Keratinocyte (primary cell): ENCODE measurements around the gene CENPP. TPM values are rescaled to one million over a fixed set of nuclear protein-coding genes. Genes with fewer than 3 reads are reported as not detected.

ENCODE experiments used
- DNase-seq: peaks from one replicate; pipeline ENCODE4 v3.0.0-alpha.2; 2011; ENCODE audit warnings: low read depth, missing footprints, low spot score
- FAIRE-seq: peaks from 2 replicates; lab custom pipeline; 2011; peaks lifted over from hg19 to GRCh38; lab: Jason Lieb, UNC
- H2AFZ ChIP-seq: 2 replicates; pipeline ENCODE4 v1.6.0; 2012; ENCODE audit warnings: low read length, control low read depth, inconsistent platforms; ENCODE audit not compliant: control insufficient read depth
- H3K27ac ChIP-seq: 2 replicates; pipeline ENCODE4 v1.5.1; 2011; ENCODE audit warnings: low read length; ENCODE audit not compliant: control insufficient read depth, insufficient read depth
- H3K27me3 ChIP-seq: 3 replicates; pipeline ENCODE4 v1.6.0; 2011; ENCODE audit warnings: low read length; ENCODE audit not compliant: control insufficient read depth, insufficient read depth; ENCODE audit errors: extremely low read depth
- H3K36me3 ChIP-seq, 2 experiments: 2 replicates in 1 of 2; 3 replicates in 1 of 2; pipeline ENCODE4 v1.5.1; 2011; ENCODE audit warnings: low read length in 2 of 2, mild to moderate bottlenecking in 1 of 2; ENCODE audit not compliant: control insufficient read depth in 2 of 2, insufficient read depth in 2 of 2; ENCODE audit errors: extremely low read depth in 1 of 2
- H3K4me1 ChIP-seq: 3 replicates; pipeline ENCODE4 v1.5.1; 2011; ENCODE audit warnings: low read length; ENCODE audit not compliant: control insufficient read depth, insufficient read depth; ENCODE audit errors: extremely low read depth
- H3K4me2 ChIP-seq: 3 replicates; pipeline ENCODE4 v1.6.0; 2011; ENCODE audit warnings: low read depth, low read length; ENCODE audit not compliant: control insufficient read depth, insufficient read depth; ENCODE audit errors: extremely low read depth
- H3K4me3 ChIP-seq, 3 experiments: fragments of 200-600 bp in 1 of 3; sonication (generic) in 1 of 3; 2 replicates in 2 of 3; 3 replicates in 1 of 3; pipeline ENCODE4 v1.5.1; 2011 to 2016; ENCODE audit warnings: low read length in 3 of 3, mild to moderate bottlenecking in 3 of 3, control low read depth in 2 of 3, inconsistent platforms in 1 of 3, low read depth in 1 of 3, mixed read lengths in 1 of 3, mixed run types in 1 of 3, moderate library complexity in 1 of 3; ENCODE audit not compliant: control insufficient read depth in 2 of 3, insufficient read depth in 2 of 3; ENCODE audit errors: extremely low read depth in 1 of 3
- H3K79me2 ChIP-seq: 2 replicates; pipeline ENCODE4 v1.6.0; 2012; ENCODE audit warnings: low read length; ENCODE audit not compliant: control insufficient read depth, insufficient read depth
- H3K9ac ChIP-seq: 3 replicates; pipeline ENCODE4 v1.6.0; 2011; ENCODE audit warnings: low read length; ENCODE audit not compliant: control insufficient read depth, insufficient read depth; ENCODE audit errors: extremely low read depth
- H3K9me1 ChIP-seq: 3 replicates; pipeline ENCODE4 v1.6.0; 2011; ENCODE audit warnings: low read length; ENCODE audit not compliant: control insufficient read depth, insufficient read depth; ENCODE audit errors: extremely low read depth
- H3K9me3 ChIP-seq: 2 replicates; pipeline ENCODE4 v1.5.1; 2012; ENCODE audit warnings: low read depth, low read length; ENCODE audit not compliant: control insufficient read depth
- H4K20me1 ChIP-seq: 3 replicates; pipeline ENCODE4 v1.6.0; 2011; ENCODE audit warnings: low read length; ENCODE audit not compliant: control insufficient read depth, insufficient read depth; ENCODE audit errors: extremely low read depth
- CTCF ChIP-seq, 3 experiments: IDR thresholded peaks in 1 of 3; conservative IDR thresholded peaks in 1 of 3; optimal IDR thresholded peaks in 1 of 3; 2 replicates in 2 of 3; 3 replicates in 1 of 3; pipeline versions ENCODE3 to v1.5.1; 2011; ENCODE audit warnings: low read length in 3 of 3, mild to moderate bottlenecking in 3 of 3, moderate library complexity in 2 of 3, control low read depth in 1 of 3, inconsistent platforms in 1 of 3; ENCODE audit not compliant: insufficient read depth in 2 of 3; ENCODE audit errors: extremely low read depth in 1 of 3
- EZH2 ChIP-seq: IDR thresholded peaks from one replicate; pipeline ENCODE4 v1.6.1; 2012; ENCODE audit warnings: inconsistent platforms, mild to moderate bottlenecking, low read length, moderate library complexity
- dilution Hi-C: fragments of 300-500 bp; cut with MboI; formaldehyde crosslinking; loops from one replicate; pipeline ENCODE4 v1.7.0; 2020; ENCODE audit warnings: low sequenced_read_pairs; ENCODE audit not compliant: extremely low pct_ligation_motif_present
- polyA plus RNA-seq, 5 experiments: library from polyadenylated mRNA; depleted of rRNA in 3 of 5; stranded (reverse) in 3 of 5; stranded (forward) in 1 of 5; unstranded in 1 of 5; fragments of >200 nt; gene quantifications; 1 replicate in 1 of 5; 2 replicates in 3 of 5; 3 replicates in 1 of 5; pipeline versions ENCODE4 v1.2.1 to v1.2.3, GENCODE V29; 2011 to 2012; ENCODE audit warnings: missing spikeins in 2 of 5, low read depth in 1 of 5, low replicate concordance in 1 of 5

Gene CENPP
- polyA plus RNA-seq, 1 donor (not counting 4 experiments of a cell fraction or from before 2014, with no cell fraction given) = 6.7 TPM

- Histone ChIP-seq H3K27ac (no peak overlapping the region), H3K9ac (no peak overlapping the region), H3K79me2 (no peaks in the 10 kb centered on the region), H3K9me3 (no peaks in the 10 kb centered on the region), H4K20me1 (no peaks in the 10 kb centered on the region), H3K4me3 (no peak overlapping the region), H2AFZ (no peak overlapping the region), H3K4me1 (peaks cover 15% of the 10 kb centered on the region), H3K4me2 (no peak overlapping the region), H3K27me3 (no peaks in the 10 kb centered on the region), H3K36me3 (peaks cover 14 to 28% of the 10 kb centered on the region in 2 experiments), H3K9me1 (no peaks in the 10 kb centered on the region)
- TF ChIP-seq CTCF (optimal IDR thresholded peaks at IDR 0.05 in 1 of 3, IDR thresholded peaks at IDR 0.05 in 1 of 3, conservative IDR thresholded peaks at IDR 0.05 in 1 of 3; ENCODE audit: extremely low read depth in 1 of 3, insufficient read depth in 2 of 3, low read length in 3 of 3) (no peak), EZH2 (no peak)
- DNase-seq (no peak), FAIRE-seq (no peak)
- dilution Hi-C loops = no loop called here
Measured at GRCh38 chr9:92612816-92613215, 287.1 kb downstream of the CENPP start.

- no peak overlapping the region for H3K4me3 ChIP-seq
- no peak for FAIRE-seq
- H3K9me3 ChIP-seq = no peaks in the 10 kb centered on the region
- H3K27me3 ChIP-seq = no peaks in the 10 kb centered on the region
- H3K36me3 ChIP-seq = peaks cover 14 to 32% of the 10 kb centered on the region in 2 experiments
- H4K20me1 ChIP-seq = no peaks in the 10 kb centered on the region
- H3K79me2 ChIP-seq = no peaks in the 10 kb centered on the region
- dilution Hi-C loops = no loop called here
- DNase-seq = no peak
- peaks cover 15% of the 10 kb centered on the region for H3K4me1 ChIP-seq
- TF ChIP-seq CTCF (optimal IDR thresholded peaks at IDR 0.05 in 1 of 3, IDR thresholded peaks at IDR 0.05 in 1 of 3, conservative IDR thresholded peaks at IDR 0.05 in 1 of 3; ENCODE audit: extremely low read depth in 1 of 3, insufficient read depth in 2 of 3, low read length in 3 of 3) (no peak), EZH2 (no peak)
- H2AFZ ChIP-seq = no peak overlapping the region
- H3K27ac ChIP-seq = no peak overlapping the region
- H3K9ac ChIP-seq = no peak overlapping the region
- H3K4me2 ChIP-seq = no peak overlapping the region
- H3K9me1 ChIP-seq = no peaks in the 10 kb centered on the region
Measured at GRCh38 chr9:92613268-92614122, 287.7 kb downstream of the CENPP start.
